SK-N-SH (cell line): ENCODE measurements around the gene VANGL1.

Experiments
- CHD2 ChIP-seq: fragments of 150-350 bp; IDR thresholded peaks from 2 replicates; pipeline ENCODE4 v1.6.1; 2018; ENCODE audit warnings: low read length; ENCODE audit not compliant: partially characterized antibody
- CTCF ChIP-seq: fragments of 200-600 bp; sonication (generic); IDR thresholded peaks from 2 replicates; pipeline ENCODE4 v1.6.1; 2017; ENCODE audit warnings: antibody characterized with exemption, mild to moderate bottlenecking, moderate library complexity
- EZH2phosphoT487 ChIP-seq: fragments of 200-600 bp; sonication (generic); IDR thresholded peaks from 2 replicates; pipeline ENCODE4 v1.6.1; 2017; ENCODE audit warnings: low read depth, mixed run types, mild to moderate bottlenecking, antibody characterized with exemption, moderate library complexity, borderline replicate concordance
- FOSL2 ChIP-seq: IDR thresholded peaks from 2 replicates; pipeline ENCODE4 v1.4.0; 2012; ENCODE audit warnings: low read depth, mild to moderate bottlenecking, moderate library complexity, borderline replicate concordance
- FOXM1 ChIP-seq: IDR thresholded peaks from 2 replicates; pipeline ENCODE4 v1.4.0; 2012; ENCODE audit warnings: low read depth, mild to moderate bottlenecking
- MXI1 ChIP-seq: IDR thresholded peaks from 2 replicates; pipeline ENCODE4 v1.6.1; 2012; ENCODE audit warnings: mild to moderate bottlenecking, low read depth, low read length, improper control_type of control experiment
- REST ChIP-seq: IDR thresholded peaks from 2 replicates; pipeline ENCODE4 v1.6.1; 2012; ENCODE audit warnings: mild to moderate bottlenecking, low read depth, low read length, moderate library complexity
- SIN3A ChIP-seq: IDR thresholded peaks from 2 replicates; pipeline ENCODE4 v1.6.1; 2012; ENCODE audit warnings: low read depth, mild to moderate bottlenecking, low read length, moderate library complexity, borderline replicate concordance
- TAF1 ChIP-seq: IDR thresholded peaks from 2 replicates; pipeline ENCODE4 v1.6.1; 2012; ENCODE audit warnings: low read depth, mild to moderate bottlenecking, low read length, moderate library complexity, borderline replicate concordance
- TCF12 ChIP-seq: IDR thresholded peaks from 2 replicates; pipeline ENCODE4 v1.4.0; 2012
- YY1 ChIP-seq: IDR thresholded peaks from 2 replicates; pipeline ENCODE4 v1.4.0; 2012; ENCODE audit warnings: low read depth, mild to moderate bottlenecking

- TF ChIP-seq CTCF (no peak), SIN3A (no peak), CHD2 (no peak), FOXM1 (no peak), TAF1 (no peak), YY1 (no peak), TCF12 (no peak), FOSL2 (no peak), MXI1 (no peak), EZH2phosphoT487 (no peak), REST (no peak)
Measured at GRCh38 chr1:115666206-115666605, 24.4 kb downstream of the VANGL1 start.
